Tibial artery (tissue), 4 donors: ENCODE measurements around the gene SFMBT1.

Source experiments
- DNase-seq, 2 donors: peaks; one replicate each; pipeline ENCODE4 v3.0.0-alpha.2; 2019
- H3K27ac ChIP-seq, 2 donors: fragments of 200-600 bp; sonication (generic) in 1 of 2; 1 replicate in 1 of 2; 2 replicates in 1 of 2; pipeline ENCODE4 v1.5.1; 2018 to 2019; ENCODE audit warnings: mild to moderate bottlenecking in 1 of 2
- H3K27me3 ChIP-seq, 2 donors: fragments of 200-600 bp; sonication (generic) in 1 of 2; one replicate each; pipeline versions ENCODE4 v1.5.1 to v1.6.0; 2016 to 2019
- H3K36me3 ChIP-seq, 3 donors: fragments of 200-600 bp; sonication (generic) in 2 of 3; one replicate each; pipeline ENCODE4 v1.5.1; 2016 to 2019; ENCODE audit warnings: mild to moderate bottlenecking in 2 of 3
- H3K4me1 ChIP-seq, 4 donors: fragments of 200-600 bp; sonication (generic) in 2 of 4; 1 replicate in 3 of 4; 2 replicates in 1 of 4; pipeline ENCODE4 v1.5.1; 2016 to 2019
- H3K4me3 ChIP-seq, 2 donors: fragments of 200-600 bp; sonication (generic) in 1 of 2; 1 replicate in 1 of 2; 2 replicates in 1 of 2; pipeline ENCODE4 v1.5.1; 2018 to 2019; ENCODE audit warnings: mild to moderate bottlenecking in 2 of 2
- H3K9me3 ChIP-seq, 3 donors: fragments of 200-600 bp; sonication (generic) in 1 of 3; one replicate each; pipeline ENCODE4 v1.5.1; 2016 to 2019
- CTCF ChIP-seq, 2 experiments: fragments of 200-600 bp in 1 of 2; fragments of 450-650 bp in 1 of 2; IDR thresholded peaks; one replicate each; pipeline ENCODE4 v1.5.1; 2017 to 2019; ENCODE audit warnings: antibody characterized with exemption in 2 of 2, mild to moderate bottlenecking in 1 of 2, moderate library complexity in 1 of 2
- intact Hi-C: fragments of 100-400 bp; cut with DNase I; formaldehyde crosslinking; loops from one replicate; pipeline ENCODE4 v1.15.0; 2023; ENCODE audit warnings: low total_unique reads

The SFMBT1 gene

GRCh38 chr3:52925405-52926313 is 120.2 kb downstream of the SFMBT1 start:
- no peak overlapping the region for H3K27ac ChIP-seq
- no peaks in the 10 kb centered on the region for H3K9me3 ChIP-seq
- no peak for DNase-seq
- peaks cover 0 to 46% (median 10%) of the 10 kb centered on the region in 3 donors for H3K36me3 ChIP-seq
- intact Hi-C loops, result no loop called here
- TF ChIP-seq CTCF (IDR thresholded peaks at IDR 0.05), result no peak
- H3K27me3 ChIP-seq, result no peaks in the 10 kb centered on the region
- no peak overlapping the region for H3K4me3 ChIP-seq
- H3K4me1 ChIP-seq, result no peaks in the 10 kb centered on the region

- Histone ChIP-seq H3K9me3 (no peaks in the 10 kb centered on the region), H3K27ac (no peak overlapping the region), H3K27me3 (no peaks in the 10 kb centered on the region), H3K36me3 (peaks cover 12 to 52% (median 19%) of the 10 kb centered on the region in 3 donors), H3K4me1 (no peaks in the 10 kb centered on the region), H3K4me3 (no peak overlapping the region)
- intact Hi-C loops, result no loop called here
- no peak for DNase-seq
- no peak for TF ChIP-seq CTCF (IDR thresholded peaks at IDR 0.05)
These were observed 121.9 kb downstream of the SFMBT1 start for GRCh38 chr3:52923963-52924362.

- DNase-seq, result no peak
- no peaks in the 10 kb centered on the region for H3K27me3 ChIP-seq
- no peak overlapping the region for H3K4me3 ChIP-seq
- intact Hi-C loops, result no loop called here
- peaks cover 12 to 53% (median 19%) of the 10 kb centered on the region in 3 donors for H3K36me3 ChIP-seq
- no peaks in the 10 kb centered on the region for H3K4me1 ChIP-seq
- no peak overlapping the region for H3K27ac ChIP-seq
- TF ChIP-seq CTCF (IDR thresholded peaks at IDR 0.05), result no peak
- H3K9me3 ChIP-seq, result no peaks in the 10 kb centered on the region
These were observed 125.0 kb downstream of the SFMBT1 start for GRCh38 chr3:52920841-52921240.

- peaks cover 12 to 67% (median 32%) of the 10 kb centered on the region in 3 donors for H3K36me3 ChIP-seq
- no peak overlapping the region for H3K27ac ChIP-seq
- intact Hi-C loops, result no loop called here
- H3K4me1 ChIP-seq, result peaks cover 0 to 12% (median 0%) of the 10 kb centered on the region in 4 donors
- H3K27me3 ChIP-seq, result no peaks in the 10 kb centered on the region
- H3K9me3 ChIP-seq, result no peaks in the 10 kb centered on the region
- DNase-seq, result no peak
- H3K4me3 ChIP-seq, result no peak overlapping the region
- TF ChIP-seq CTCF (IDR thresholded peaks at IDR 0.05), result no peak
These were observed 128.8 kb downstream of the SFMBT1 start for GRCh38 chr3:52917044-52917443.

GRCh38 chr3:52915294-52915693 is 130.6 kb downstream of the SFMBT1 start:
- intact Hi-C loops, result no loop called here
- no peaks in the 10 kb centered on the region for H3K27me3 ChIP-seq
- DNase-seq, result no peak
- peak overlapping the region; percentile 33 to 67 for H3K27ac ChIP-seq
- H3K36me3 ChIP-seq, result peaks cover 17 to 68% (median 21%) of the 10 kb centered on the region in 3 donors
- no peak overlapping the region for H3K4me3 ChIP-seq
- H3K4me1 ChIP-seq, result peaks cover 0 to 12% (median 0%) of the 10 kb centered on the region in 4 donors
- TF ChIP-seq CTCF (IDR thresholded peaks at IDR 0.05), result no peak
- no peaks in the 10 kb centered on the region for H3K9me3 ChIP-seq
